AG09309 (cell line): ENCODE results near the gene KCTD17.

Source experiments
- DNase-seq: peaks from one replicate; pipeline ENCODE4 v3.0.0-alpha.2; 2010; ENCODE audit warnings: low read depth
- H3K4me3 ChIP-seq: 2 replicates; pipeline ENCODE4 v1.5.1; 2011; ENCODE audit warnings: mild to moderate bottlenecking, low read depth, low read length, moderate library complexity; ENCODE audit not compliant: control insufficient read depth
- TF ChIP-seq, protein P1 (sequence below): IDR thresholded peaks from 2 replicates; pipeline ENCODE4 v1.5.1; 2011; ENCODE audit warnings: mild to moderate bottlenecking, low read depth, low read length, inconsistent platforms; ENCODE audit not compliant: insufficient read depth, control insufficient read depth; ENCODE audit errors: missing control alignments

Gene KCTD17

DNA sequence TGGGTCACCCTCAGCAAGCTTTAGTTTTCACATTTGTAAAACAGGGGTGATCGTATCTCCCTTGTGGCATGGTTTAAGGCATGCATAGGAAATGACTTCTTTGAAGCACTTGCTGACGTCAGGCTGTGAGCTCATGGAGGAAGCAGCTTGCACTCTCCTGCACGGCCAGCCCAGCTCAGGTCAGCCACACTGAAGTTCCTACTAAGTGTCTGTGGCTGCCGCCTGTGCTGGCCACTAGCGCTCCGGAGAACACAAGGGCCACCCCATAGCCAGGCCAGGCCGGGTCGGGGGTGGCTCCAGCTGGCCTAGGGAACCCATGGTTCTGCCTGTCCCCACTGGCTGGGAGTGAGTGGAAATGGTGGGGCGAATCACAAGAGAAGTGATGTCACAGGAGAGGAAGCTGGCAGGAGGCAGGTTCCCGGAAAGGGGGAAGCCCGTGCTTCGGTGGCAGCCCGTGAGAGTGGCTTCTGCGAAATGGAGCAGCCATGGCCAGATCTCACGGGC lies 28.2 kb downstream of the KCTD17 start:
- H3K4me3 ChIP-seq = no peak overlapping the region
- no peak for DNase-seq
- TF ChIP-seq, protein P1, sequence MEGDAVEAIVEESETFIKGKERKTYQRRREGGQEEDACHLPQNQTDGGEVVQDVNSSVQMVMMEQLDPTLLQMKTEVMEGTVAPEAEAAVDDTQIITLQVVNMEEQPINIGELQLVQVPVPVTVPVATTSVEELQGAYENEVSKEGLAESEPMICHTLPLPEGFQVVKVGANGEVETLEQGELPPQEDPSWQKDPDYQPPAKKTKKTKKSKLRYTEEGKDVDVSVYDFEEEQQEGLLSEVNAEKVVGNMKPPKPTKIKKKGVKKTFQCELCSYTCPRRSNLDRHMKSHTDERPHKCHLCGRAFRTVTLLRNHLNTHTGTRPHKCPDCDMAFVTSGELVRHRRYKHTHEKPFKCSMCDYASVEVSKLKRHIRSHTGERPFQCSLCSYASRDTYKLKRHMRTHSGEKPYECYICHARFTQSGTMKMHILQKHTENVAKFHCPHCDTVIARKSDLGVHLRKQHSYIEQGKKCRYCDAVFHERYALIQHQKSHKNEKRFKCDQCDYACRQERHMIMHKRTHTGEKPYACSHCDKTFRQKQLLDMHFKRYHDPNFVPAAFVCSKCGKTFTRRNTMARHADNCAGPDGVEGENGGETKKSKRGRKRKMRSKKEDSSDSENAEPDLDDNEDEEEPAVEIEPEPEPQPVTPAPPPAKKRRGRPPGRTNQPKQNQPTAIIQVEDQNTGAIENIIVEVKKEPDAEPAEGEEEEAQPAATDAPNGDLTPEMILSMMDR = no peak

DNA sequence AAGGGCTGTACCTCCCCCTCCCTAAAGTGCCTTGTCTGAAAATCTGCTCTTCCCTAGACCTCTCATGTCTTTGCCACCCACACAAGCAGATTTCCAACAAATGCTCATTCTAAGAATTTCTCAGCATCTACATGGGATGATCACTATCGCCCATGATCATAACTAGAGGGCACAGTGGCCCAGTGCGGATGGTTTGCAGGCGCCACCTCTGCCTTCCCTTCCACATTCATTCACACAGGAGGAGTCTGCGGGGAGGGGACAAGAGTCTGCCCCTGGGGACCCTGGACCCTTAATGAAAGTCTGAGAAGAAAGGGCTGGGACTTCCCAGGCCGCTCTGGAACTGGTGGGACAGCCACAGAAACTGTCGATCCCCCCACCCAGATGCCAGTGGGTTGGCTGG lies 28.9 kb downstream of the KCTD17 start:
- H3K4me3 ChIP-seq = no peak overlapping the region
- no peak for DNase-seq
- TF ChIP-seq, protein P1 = no peak

DNA sequence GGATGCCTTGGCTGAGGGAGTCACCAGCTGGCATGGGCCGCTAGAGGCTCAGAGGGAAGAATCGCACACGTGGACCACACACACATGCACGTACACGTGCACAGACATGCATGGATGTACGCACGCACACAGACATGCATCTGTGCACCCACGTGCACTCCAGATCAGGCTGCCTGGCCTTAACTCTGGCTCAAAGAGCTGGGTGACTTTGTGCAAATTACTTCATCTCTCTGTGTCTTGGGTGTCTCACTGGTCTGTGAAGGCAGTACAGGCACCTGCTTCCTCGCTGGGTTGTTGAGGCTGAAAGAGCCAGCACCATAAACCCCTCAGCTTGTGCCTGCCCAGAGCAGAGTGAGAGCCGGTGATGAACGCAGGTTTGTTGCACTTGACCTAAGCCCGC lies 29.3 kb downstream of the KCTD17 start:
- TF ChIP-seq, protein P1 = no peak

DNA sequence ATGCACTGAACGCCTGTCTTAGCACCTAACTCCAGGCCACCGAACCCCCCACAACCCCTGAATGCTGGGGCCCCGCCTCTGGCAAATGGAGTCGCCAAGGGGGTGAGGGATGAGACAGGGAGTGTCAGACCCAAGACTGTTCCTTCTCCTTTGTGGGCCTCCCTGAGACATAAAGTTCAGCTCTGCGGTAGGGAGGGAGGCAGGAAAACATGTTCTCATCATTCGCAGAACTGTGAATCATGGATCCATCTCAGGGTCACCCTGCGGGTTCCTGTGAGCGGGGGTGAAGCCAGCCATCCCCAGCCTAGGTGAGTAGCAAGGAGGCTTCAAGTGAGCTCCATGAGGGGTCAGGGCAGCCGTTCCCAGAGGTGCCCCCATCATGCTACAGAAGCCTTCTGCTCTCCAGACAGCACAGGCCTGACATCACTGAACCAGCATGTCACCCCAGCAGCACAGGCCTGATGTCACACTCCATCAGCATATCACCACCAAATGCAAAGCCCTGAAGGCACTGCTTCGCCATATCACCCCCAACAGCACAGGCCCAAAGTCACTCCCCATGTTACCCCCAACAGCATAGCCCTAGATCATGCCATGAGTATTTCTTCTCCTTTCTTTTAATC lies 30.8 kb downstream of the KCTD17 start:
- DNase-seq = no peak
- TF ChIP-seq, protein P1 = no peak
- no peak overlapping the region for H3K4me3 ChIP-seq

More for the DNA sequence above, 29.3 kb downstream of the KCTD17 start:
- no peak overlapping the region for H3K4me3 ChIP-seq
- no peak for DNase-seq

DNA sequence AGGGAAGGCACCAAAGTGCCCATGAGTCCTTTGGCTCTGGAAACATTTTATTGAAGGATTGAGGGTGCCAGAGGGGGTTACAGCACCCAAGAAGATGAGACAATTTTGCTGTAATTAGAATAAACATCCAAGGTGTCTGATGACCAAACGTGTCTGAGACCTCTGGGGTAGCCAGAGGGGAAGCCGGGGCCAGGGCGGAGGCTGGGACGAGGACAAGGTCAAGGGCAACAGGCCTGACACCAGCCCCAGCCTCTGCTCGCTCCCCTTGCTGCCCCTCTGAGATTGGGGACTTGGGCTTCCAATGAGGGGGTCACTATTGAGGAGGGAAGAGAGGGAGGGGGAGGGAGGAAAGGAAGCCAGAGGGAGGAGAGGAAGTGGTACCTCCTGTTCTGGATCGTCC lies 32.4 kb downstream of the KCTD17 start:
- TF ChIP-seq, protein P1 = no peak
- H3K4me3 ChIP-seq = no peak overlapping the region
- no peak for DNase-seq

DNA sequence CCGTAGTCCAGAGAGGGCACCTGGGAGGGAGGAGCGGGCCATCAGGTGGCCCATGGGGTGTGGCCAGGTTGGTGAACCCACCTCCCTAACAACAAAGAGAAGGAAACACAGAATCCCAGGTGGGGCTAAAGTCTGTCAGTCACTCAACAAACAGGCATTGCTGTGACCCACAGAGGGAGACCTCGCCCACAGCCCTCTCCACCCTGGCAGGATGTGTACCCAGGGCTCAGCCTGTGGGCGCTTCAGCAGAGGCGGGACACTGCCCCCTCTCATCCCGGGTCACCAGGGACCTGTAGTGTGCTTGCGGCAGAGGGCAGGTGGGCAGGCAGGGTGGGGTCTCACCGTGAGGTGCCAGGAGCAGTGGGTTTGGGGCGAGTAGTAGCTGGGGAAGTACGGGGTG lies 32.8 kb downstream of the KCTD17 start:
- no peak for DNase-seq
- TF ChIP-seq, protein P1 = no peak

DNA sequence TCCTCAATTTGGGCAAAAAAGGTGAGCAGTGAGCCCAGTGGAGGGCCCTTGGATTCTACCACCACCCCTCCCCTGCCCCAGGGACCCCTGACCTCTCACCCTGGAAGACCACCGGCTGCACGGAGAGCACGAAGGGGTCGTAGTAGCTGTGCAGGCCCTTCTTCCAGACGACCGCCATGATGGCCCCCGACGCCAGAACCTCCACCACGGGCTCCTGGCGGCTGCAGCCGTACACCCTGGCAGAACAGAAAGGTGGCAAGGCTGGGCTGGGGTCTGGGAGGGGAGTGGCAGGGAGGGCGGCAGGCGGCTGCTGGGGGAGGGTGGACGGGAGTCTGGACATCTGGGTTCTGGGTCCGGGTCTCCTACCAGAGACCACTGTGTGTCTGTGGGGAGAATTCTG lies 34.6 kb downstream of the KCTD17 start:
- TF ChIP-seq, protein P1 = no peak
- DNase-seq = no peak
- no peak overlapping the region for H3K4me3 ChIP-seq

More for the DNA sequence above, 32.8 kb downstream of the KCTD17 start:
- H3K4me3 ChIP-seq = no peak overlapping the region
